GM12878 (cell line): ENCODE results near the gene RASAL2. TPM values are rescaled to one million over a fixed set of nuclear protein-coding genes. Genes with fewer than 3 reads are reported as not detected.

Experiments
- ATAC-seq: fragments of 200-7000 bp; cut with Tn5 transposase; 3 replicates; pipeline ENCODE4 v1.9.1; 2020; ENCODE audit warnings: mild to moderate bottlenecking, moderate library complexity
- BruUV-seq: library from RNA; stranded (reverse); fragments of 400-500 nt; replicated peaks from 2 replicates; lab custom pipeline; 2021; lab: Mats Ljungman, UMichigan
- CTCF ChIA-PET: fragments of 300-600 bp; sonication (Branson Sonifier 250); formaldehyde crosslinking; extraction: SDS; loops from one replicate; lab custom pipeline; 2021; ENCODE audit warnings: inconsistent platforms; lab: Yijun Ruan, JAX
- POLR2A ChIA-PET: fragments of 350-600 bp; formaldehyde crosslinking; extraction: SDS; loops from one replicate; lab custom pipeline; 2021; ENCODE audit warnings: inconsistent platforms; lab: Charles Lee
- RAD21 ChIA-PET: fragments of 300-600 bp; sonication (Branson Sonifier 250); formaldehyde crosslinking; loops from one replicate; lab custom pipeline; 2023; ENCODE audit warnings: antibody characterized with exemption; ENCODE audit not compliant: unreplicated experiment; lab: Charles Lee
- SMC1A ChIA-PET: fragments of 300-600 bp; sonication (Branson Sonifier 250); formaldehyde crosslinking; loops from one replicate; lab custom pipeline; 2023; ENCODE audit not compliant: unreplicated experiment, uncharacterized antibody; lab: Charles Lee
- DNase-seq: peaks from one replicate; pipeline ENCODE4 v3.0.0-alpha.2; 2011; ENCODE audit warnings: low read depth, low spot score
- FAIRE-seq: peaks from 3 replicates; lab custom pipeline; 2011; peaks lifted over from hg19 to GRCh38; lab: Jason Lieb, UNC
- H2AFZ ChIP-seq: 2 replicates; pipeline ENCODE4 v1.6.0; 2011; ENCODE audit warnings: low read depth, low read length, control low read depth; ENCODE audit not compliant: control insufficient read depth
- H3K27ac ChIP-seq: 2 replicates; pipeline ENCODE4 v1.5.1; 2011; ENCODE audit warnings: control low read depth; ENCODE audit not compliant: control insufficient read depth, insufficient read depth
- H3K27me3 ChIP-seq, 2 experiments: replicated peaks in 1 of 2; 2 replicates each; pipeline versions ENCODE4 v1.6.0 to v1.6.1; 2011; ENCODE audit warnings: low read length in 1 of 2; ENCODE audit not compliant: control insufficient read depth in 2 of 2, insufficient read depth in 2 of 2
- H3K36me3 ChIP-seq, 2 experiments: 2 replicates each; pipeline ENCODE4 v1.5.1; 2011; ENCODE audit warnings: low read length in 1 of 2; ENCODE audit not compliant: control insufficient read depth in 2 of 2, insufficient read depth in 2 of 2
- H3K4me1 ChIP-seq: 2 replicates; pipeline ENCODE4 v1.6.1; 2011; ENCODE audit warnings: mild to moderate bottlenecking, low read length, moderate library complexity, mixed read lengths; ENCODE audit not compliant: control insufficient read depth, insufficient read depth
- H3K4me2 ChIP-seq: 2 replicates; pipeline ENCODE4 v1.6.0; 2011; ENCODE audit warnings: control low read depth; ENCODE audit not compliant: control insufficient read depth, insufficient read depth
- H3K4me3 ChIP-seq: fragments of 200-600 bp; sonication (generic); 2 replicates; pipeline ENCODE4 v1.5.1; 2016
- H3K79me2 ChIP-seq: 2 replicates; pipeline ENCODE4 v1.6.0; 2011; ENCODE audit warnings: low read length; ENCODE audit not compliant: control insufficient read depth, insufficient read depth
- H3K9ac ChIP-seq: 2 replicates; pipeline ENCODE4 v1.8.0; 2011; ENCODE audit warnings: low read length, control low read depth, mixed read lengths; ENCODE audit not compliant: control insufficient read depth, insufficient read depth
- H3K9me3 ChIP-seq: replicated peaks from 3 replicates; pipeline ENCODE4 v1.5.1; 2011; ENCODE audit warnings: mild to moderate bottlenecking, low read length; ENCODE audit not compliant: control insufficient read depth, insufficient read depth
- H4K20me1 ChIP-seq: 2 replicates; pipeline ENCODE4 v1.6.0; 2011; ENCODE audit not compliant: control insufficient read depth, insufficient read depth
- CBX5 ChIP-seq: sonication (generic); IDR thresholded peaks from 2 replicates; pipeline ENCODE4 v1.6.1; 2016; ENCODE audit warnings: low read depth, moderate library complexity, mild to moderate bottlenecking, inconsistent platforms
- CHD2 ChIP-seq: IDR thresholded peaks from 2 replicates; pipeline ENCODE4 v1.6.1; 2011; ENCODE audit warnings: low read depth, low read length, improper control_type of control experiment, borderline replicate concordance
- HCFC1 ChIP-seq: fragments of 150-350 bp; IDR thresholded peaks from 2 replicates; pipeline ENCODE4 v1.6.1; 2014; ENCODE audit warnings: low read length
- NR2F1 ChIP-seq: fragments of 450-650 bp; conservative IDR thresholded peaks from 2 replicates; pipeline ENCODE4 v1.6.1; 2017; ENCODE audit warnings: mild to moderate bottlenecking
- POLR2AphosphoS2 ChIP-seq: IDR thresholded peaks from 2 replicates; pipeline ENCODE4 v1.6.1; 2011; ENCODE audit warnings: low read depth, mild to moderate bottlenecking, low read length, improper control_type of control experiment, moderate library complexity
- SPI1 ChIP-seq: IDR thresholded peaks from 2 replicates; pipeline ENCODE4 v1.6.1; 2011; ENCODE audit warnings: low read depth, mild to moderate bottlenecking, low read length, moderate library complexity, borderline replicate concordance; ENCODE audit not compliant: insufficient read depth
- TARDBP ChIP-seq: IDR thresholded peaks from 2 replicates; pipeline ENCODE4 v1.6.1; 2016; ENCODE audit warnings: borderline replicate concordance
- TBL1XR1 ChIP-seq: IDR thresholded peaks from 2 replicates; pipeline ENCODE4 v1.6.1; 2012; ENCODE audit warnings: low read depth, low read length, improper control_type of control experiment
- TCF7 ChIP-seq: IDR thresholded peaks from 2 replicates; pipeline ENCODE4 v1.6.1; 2014; ENCODE audit warnings: antibody characterized with exemption, borderline replicate concordance
- ZNF207 ChIP-seq: fragments of 450-650 bp; IDR thresholded peaks from 2 replicates; pipeline ENCODE4 v1.6.1; 2014; ENCODE audit warnings: antibody characterized with exemption, mild to moderate bottlenecking, borderline replicate concordance
- ZNF274 ChIP-seq: IDR thresholded peaks from one replicate; pipeline ENCODE4 v1.8.0; 2011; ENCODE audit not compliant: insufficient read length, insufficient read depth
- ZNF384 ChIP-seq: IDR thresholded peaks from 2 replicates; pipeline ENCODE4 v1.6.1; 2012; ENCODE audit warnings: low read depth, mild to moderate bottlenecking, low read length, improper control_type of control experiment, borderline replicate concordance
- ZZZ3 ChIP-seq: IDR thresholded peaks from 2 replicates; pipeline ENCODE4 v1.6.1; 2011; ENCODE audit warnings: low read depth; ENCODE audit not compliant: control insufficient read depth, insufficient read length
- WGBS: methylation state at CpG from one replicate; pipeline ENCODE4 v1.1.6; 2016; ENCODE audit warnings: low lambda C conversion rate; ENCODE audit not compliant: insufficient replicate concordance, insufficient coverage; ENCODE audit errors: missing lambda C conversion rate; 5-methylcytosine and 5-hydroxymethylcytosine counted together
- in situ Hi-C: fragments of 300-500 bp; cut with MboI; formaldehyde crosslinking; loops from 9 replicates; pipeline ENCODE4 v1.14.3; 2018; ENCODE audit warnings: mixed read lengths
- intact Hi-C: fragments of 100-400 bp; cut with micrococcal nuclease; formaldehyde crosslinking; loops from one replicate; pipeline ENCODE4 v1.14.2; 2022; ENCODE audit not compliant: unreplicated experiment
- polyA plus RNA-seq, 11 experiments: library from polyadenylated mRNA; depleted of rRNA in 4 of 11; unstranded in 6 of 11; stranded (reverse) in 5 of 11; fragments of >200 nt; fragmentation: Nextera tagmentation in 4 of 11; fragmentation: Illumina TruSeq in 1 of 11; extraction: Ambion mirVana in 4 of 11; extraction: Trizol in 1 of 11; gene quantifications; 1 replicate in 1 of 11; 2 replicates in 10 of 11; pipeline versions ENCODE4 v1.2.1 to v1.2.3, GENCODE V29; 2011 to 2016; ENCODE audit warnings: inconsistent platforms in 2 of 11, missing spikeins in 2 of 11, low read depth in 1 of 11
- total RNA-seq, 4 experiments: library from RNA; depleted of rRNA in 3 of 4; stranded (reverse); fragments of >200 nt in 3 of 4; fragmentation: Illumina TruSeq in 1 of 4; extraction: Trizol in 1 of 4; gene quantifications; 2 replicates each; pipeline versions ENCODE4 v1.2.1 to v1.2.3, GENCODE V29; 2013 to 2021
- TF ChIP-seq, protein P1 (sequence below): IDR thresholded peaks from 2 replicates; pipeline ENCODE4 v1.6.1; 2012; ENCODE audit warnings: mild to moderate bottlenecking, low read depth, low read length
- TF ChIP-seq, protein P2 (sequence below): fragments of 450-650 bp; IDR thresholded peaks from 2 replicates; pipeline ENCODE4 v1.6.1; 2016; ENCODE audit warnings: mild to moderate bottlenecking
- TF ChIP-seq, protein P3 (sequence below): fragments of 450-650 bp; conservative IDR thresholded peaks from 2 replicates; pipeline ENCODE4 v1.6.1; 2017; ENCODE audit warnings: mild to moderate bottlenecking, moderate library complexity

RASAL2 gene
- total and polyA plus RNA-seq, 10 of the 15 experiments (the other 5 are each of a cell fraction or from before 2014, with no cell fraction given), result 0.02 to 6.9 (median 0.17) TPM; not detected in 1

DNA sequence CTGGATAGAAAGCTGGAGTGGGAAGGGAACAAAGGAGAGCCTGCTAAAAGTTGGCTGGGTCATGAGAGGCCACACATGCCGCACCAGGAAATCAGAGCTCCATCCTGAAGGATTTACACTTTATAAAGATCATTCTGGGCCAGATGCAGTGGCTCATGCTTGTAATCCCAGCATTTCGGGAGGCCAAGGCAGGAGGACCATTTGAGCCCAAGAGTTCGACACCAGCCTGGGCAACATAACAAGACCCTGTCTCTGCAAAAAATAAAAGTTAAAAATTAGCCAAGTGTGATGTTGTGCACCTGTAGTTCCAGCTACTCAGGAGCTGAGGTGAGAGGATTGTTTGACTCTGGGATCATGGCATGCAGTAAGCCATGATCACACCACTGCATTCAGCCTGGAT is 28.7 kb upstream of the RASAL2 start (continued):
- TF ChIP-seq, protein P1, sequence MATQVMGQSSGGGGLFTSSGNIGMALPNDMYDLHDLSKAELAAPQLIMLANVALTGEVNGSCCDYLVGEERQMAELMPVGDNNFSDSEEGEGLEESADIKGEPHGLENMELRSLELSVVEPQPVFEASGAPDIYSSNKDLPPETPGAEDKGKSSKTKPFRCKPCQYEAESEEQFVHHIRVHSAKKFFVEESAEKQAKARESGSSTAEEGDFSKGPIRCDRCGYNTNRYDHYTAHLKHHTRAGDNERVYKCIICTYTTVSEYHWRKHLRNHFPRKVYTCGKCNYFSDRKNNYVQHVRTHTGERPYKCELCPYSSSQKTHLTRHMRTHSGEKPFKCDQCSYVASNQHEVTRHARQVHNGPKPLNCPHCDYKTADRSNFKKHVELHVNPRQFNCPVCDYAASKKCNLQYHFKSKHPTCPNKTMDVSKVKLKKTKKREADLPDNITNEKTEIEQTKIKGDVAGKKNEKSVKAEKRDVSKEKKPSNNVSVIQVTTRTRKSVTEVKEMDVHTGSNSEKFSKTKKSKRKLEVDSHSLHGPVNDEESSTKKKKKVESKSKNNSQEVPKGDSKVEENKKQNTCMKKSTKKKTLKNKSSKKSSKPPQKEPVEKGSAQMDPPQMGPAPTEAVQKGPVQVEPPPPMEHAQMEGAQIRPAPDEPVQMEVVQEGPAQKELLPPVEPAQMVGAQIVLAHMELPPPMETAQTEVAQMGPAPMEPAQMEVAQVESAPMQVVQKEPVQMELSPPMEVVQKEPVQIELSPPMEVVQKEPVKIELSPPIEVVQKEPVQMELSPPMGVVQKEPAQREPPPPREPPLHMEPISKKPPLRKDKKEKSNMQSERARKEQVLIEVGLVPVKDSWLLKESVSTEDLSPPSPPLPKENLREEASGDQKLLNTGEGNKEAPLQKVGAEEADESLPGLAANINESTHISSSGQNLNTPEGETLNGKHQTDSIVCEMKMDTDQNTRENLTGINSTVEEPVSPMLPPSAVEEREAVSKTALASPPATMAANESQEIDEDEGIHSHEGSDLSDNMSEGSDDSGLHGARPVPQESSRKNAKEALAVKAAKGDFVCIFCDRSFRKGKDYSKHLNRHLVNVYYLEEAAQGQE, result no peak
- TF ChIP-seq TCF7 (no peak), CHD2 (no peak), ZNF274 (no peak), TBL1XR1 (no peak), HCFC1 (no peak)

DNA sequence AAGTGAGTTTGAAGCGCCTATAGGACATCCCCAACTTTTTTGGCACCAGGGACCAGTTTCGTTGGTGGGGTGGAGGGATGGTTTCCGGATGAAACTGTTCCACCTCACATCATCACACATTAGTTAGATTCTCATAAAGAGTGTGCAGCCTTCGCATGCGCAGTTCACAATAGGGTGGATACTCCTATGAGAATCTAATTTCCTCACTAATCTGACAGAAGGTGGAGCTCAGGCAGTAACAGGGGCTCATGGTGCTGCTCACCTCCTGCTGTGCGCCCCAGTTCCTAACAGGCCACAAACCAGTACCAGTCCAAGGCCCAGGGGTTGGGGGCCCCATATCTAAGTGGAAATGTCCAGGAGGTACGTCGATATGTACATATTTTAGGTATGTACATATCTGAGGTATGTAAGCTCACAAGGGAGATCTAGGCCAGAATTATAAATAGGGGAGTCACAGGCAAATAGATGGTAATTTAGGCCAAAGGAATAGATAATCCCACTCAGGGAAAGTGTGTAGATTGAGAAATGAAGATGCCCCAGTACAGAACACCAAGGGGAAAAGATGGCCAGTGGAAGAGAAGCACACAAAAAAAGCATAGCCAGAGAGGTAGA is 27.5 kb upstream of the RASAL2 start:
- no peaks in the 10 kb centered on the region for H3K36me3 ChIP-seq
- no peak overlapping the region for H3K27ac ChIP-seq
- intact Hi-C loops (no loop called here), in situ Hi-C loops (no loop called here)
- H3K4me2 ChIP-seq, result peak overlapping the region; percentile 50
- peaks cover 6% of the 10 kb centered on the region for H3K4me1 ChIP-seq
- DNase-seq, result no peak
- no peaks in the 10 kb centered on the region for H3K9me3 ChIP-seq
- BruUV-seq, result no TSS peak
- H4K20me1 ChIP-seq, result no peaks in the 10 kb centered on the region
- ChIA-PET CTCF (interaction anchor here (0.6 to 2.1 kb wide), 6 partner anchors 8 to 122 kb away, joined by 3 to 11 read pairs (median 6); no protein-coding TSS in a partner anchor), POLR2A (interaction anchor here (1.4 kb wide), 1 partner anchor 10 kb away, joined by 4 read pairs; no protein-coding TSS in a partner anchor), SMC1A (interaction anchor here (0.6 to 4.6 kb wide), 5 partner anchors 10 to 123 kb away, joined by 3 to 23 read pairs (median 4); no protein-coding TSS in a partner anchor), RAD21 (interaction anchor here (0.5 to 2.2 kb wide), 3 partner anchors 10 to 28 kb away, joined by 3 to 13 read pairs (median 5); partner anchors contain the start of gene RASAL2)
- H3K79me2 ChIP-seq, result no peaks in the 10 kb centered on the region
- no peak overlapping the region for H3K4me3 ChIP-seq
- no peak for ATAC-seq
- H2AFZ ChIP-seq, result peak overlapping the region; percentile 10
- no peak for FAIRE-seq
- H3K9ac ChIP-seq, result no peak overlapping the region
- 61% methylated on average over 8 of the region's 8 CpGs for WGBS
- no peaks in the 10 kb centered on the region for H3K27me3 ChIP-seq
- no peak for TF ChIP-seq CBX5
- TF ChIP-seq, protein P2, sequence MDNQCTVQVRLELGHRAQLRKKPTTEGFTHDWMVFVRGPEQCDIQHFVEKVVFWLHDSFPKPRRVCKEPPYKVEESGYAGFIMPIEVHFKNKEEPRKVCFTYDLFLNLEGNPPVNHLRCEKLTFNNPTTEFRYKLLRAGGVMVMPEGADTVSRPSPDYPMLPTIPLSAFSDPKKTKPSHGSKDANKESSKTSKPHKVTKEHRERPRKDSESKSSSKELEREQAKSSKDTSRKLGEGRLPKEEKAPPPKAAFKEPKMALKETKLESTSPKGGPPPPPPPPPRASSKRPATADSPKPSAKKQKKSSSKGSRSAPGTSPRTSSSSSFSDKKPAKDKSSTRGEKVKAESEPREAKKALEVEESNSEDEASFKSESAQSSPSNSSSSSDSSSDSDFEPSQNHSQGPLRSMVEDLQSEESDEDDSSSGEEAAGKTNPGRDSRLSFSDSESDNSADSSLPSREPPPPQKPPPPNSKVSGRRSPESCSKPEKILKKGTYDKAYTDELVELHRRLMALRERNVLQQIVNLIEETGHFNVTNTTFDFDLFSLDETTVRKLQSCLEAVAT, result no peak
- no peak for TF ChIP-seq ZZZ3
- no peak for TF ChIP-seq ZNF384
- TF ChIP-seq, protein P3, sequence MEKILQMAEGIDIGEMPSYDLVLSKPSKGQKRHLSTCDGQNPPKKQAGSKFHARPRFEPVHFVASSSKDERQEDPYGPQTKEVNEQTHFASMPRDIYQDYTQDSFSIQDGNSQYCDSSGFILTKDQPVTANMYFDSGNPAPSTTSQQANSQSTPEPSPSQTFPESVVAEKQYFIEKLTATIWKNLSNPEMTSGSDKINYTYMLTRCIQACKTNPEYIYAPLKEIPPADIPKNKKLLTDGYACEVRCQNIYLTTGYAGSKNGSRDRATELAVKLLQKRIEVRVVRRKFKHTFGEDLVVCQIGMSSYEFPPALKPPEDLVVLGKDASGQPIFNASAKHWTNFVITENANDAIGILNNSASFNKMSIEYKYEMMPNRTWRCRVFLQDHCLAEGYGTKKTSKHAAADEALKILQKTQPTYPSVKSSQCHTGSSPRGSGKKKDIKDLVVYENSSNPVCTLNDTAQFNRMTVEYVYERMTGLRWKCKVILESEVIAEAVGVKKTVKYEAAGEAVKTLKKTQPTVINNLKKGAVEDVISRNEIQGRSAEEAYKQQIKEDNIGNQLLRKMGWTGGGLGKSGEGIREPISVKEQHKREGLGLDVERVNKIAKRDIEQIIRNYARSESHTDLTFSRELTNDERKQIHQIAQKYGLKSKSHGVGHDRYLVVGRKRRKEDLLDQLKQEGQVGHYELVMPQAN, result no peak
- TF ChIP-seq POLR2AphosphoS2, result no peak
- TF ChIP-seq TARDBP, result no peak
- TF ChIP-seq NR2F1, result no peak
- no peak for TF ChIP-seq ZNF207
- TF ChIP-seq SPI1, result no peak
